Epithelial cell of proximal tubule (primary cell): Measurements from ENCODE around the gene MDM2. TPM values are rescaled to one million over a fixed set of nuclear protein-coding genes. Genes with fewer than 3 reads are reported as not detected.
A peak's percentile ranks its signal among the peaks of the same experiment; 100 is the strongest.

Experiments
- DNase-seq: peaks from one replicate; pipeline ENCODE4 v3.0.0-alpha.2; 2011; ENCODE audit warnings: low read depth
- H3K4me3 ChIP-seq: 2 replicates; pipeline ENCODE4 v1.5.1; 2011; ENCODE audit warnings: low read depth, mild to moderate bottlenecking, low read length
- total RNA-seq: library from RNA; depleted of rRNA; stranded (reverse); fragments of >200 nt; gene quantifications from 2 replicates; pipeline ENCODE4 v1.2.3, GENCODE V29; 2015
- TF ChIP-seq, protein P1 (sequence below): conservative IDR thresholded peaks from 2 replicates; pipeline ENCODE4 v1.5.1; 2012; ENCODE audit warnings: low read depth, mild to moderate bottlenecking, low read length

MDM2 gene
- 53.0 and 129 TPM in 2 replicates for total RNA-seq

DNA sequence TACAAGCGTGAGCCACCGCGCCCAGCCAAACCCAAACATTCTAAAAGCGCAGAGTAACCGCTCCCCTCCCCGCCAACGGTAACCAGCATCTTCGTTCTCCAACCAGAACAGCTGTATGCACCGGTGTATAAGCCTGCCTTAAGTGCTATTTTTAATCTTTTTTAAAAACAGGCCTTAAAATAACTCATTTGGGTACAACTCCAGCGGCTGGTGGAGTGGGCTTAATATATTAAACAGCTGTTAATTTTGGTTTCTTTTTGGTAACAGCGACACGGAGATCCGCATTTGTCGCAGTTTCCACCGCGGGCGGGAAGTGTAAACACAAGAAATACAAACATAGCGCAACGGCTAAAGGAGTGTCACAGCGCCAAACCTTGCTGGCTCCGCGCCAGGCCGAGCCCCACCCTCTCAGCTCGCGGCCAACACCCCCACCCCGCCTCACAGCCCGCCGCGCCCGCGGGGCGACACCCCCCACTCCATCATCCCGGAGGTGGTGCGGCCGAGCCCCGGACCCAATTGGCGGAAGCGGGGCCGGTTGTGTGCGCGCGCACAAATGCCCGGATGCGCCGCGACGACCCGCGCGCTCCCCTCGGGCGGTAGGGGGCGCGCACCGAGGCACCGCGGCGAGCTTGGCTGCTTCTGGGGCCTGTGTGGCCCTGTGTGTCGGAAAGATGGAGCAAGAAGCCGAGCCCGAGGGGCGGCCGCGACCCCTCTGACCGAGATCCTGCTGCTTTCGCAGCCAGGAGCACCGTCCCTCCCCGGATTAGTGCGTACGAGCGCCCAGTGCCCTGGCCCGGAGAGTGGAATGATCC, at the start of gene MDM2:
TSS of gene MDM2 (plus strand) at position 602 of the 812 bp plus-strand sequence. CDS start 301 bp downstream, outside the sequence.
- DNase-seq = no peak

DNA sequence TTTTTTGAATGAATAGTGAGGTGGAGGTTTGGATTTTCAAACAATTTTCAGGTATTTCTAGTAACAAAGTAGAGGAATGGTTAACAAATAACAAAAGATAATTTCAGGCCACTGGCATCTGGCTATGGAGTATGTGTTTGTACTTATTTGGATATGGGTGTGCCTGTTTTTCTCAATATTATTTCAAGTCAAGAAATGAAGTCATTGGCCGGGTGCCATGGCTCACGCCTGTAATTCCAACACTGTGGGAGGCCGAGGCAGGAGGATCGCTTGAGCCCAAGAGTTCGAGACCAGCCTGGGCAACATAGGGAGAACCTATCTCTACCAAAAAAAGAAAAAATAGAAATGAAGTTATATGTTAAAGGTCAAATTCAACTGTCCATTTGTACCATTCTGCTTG, 48.1 kb upstream of the MDM2 start:
- no peak for DNase-seq
- no peak overlapping the region for H3K4me3 ChIP-seq
- TF ChIP-seq, protein P1, sequence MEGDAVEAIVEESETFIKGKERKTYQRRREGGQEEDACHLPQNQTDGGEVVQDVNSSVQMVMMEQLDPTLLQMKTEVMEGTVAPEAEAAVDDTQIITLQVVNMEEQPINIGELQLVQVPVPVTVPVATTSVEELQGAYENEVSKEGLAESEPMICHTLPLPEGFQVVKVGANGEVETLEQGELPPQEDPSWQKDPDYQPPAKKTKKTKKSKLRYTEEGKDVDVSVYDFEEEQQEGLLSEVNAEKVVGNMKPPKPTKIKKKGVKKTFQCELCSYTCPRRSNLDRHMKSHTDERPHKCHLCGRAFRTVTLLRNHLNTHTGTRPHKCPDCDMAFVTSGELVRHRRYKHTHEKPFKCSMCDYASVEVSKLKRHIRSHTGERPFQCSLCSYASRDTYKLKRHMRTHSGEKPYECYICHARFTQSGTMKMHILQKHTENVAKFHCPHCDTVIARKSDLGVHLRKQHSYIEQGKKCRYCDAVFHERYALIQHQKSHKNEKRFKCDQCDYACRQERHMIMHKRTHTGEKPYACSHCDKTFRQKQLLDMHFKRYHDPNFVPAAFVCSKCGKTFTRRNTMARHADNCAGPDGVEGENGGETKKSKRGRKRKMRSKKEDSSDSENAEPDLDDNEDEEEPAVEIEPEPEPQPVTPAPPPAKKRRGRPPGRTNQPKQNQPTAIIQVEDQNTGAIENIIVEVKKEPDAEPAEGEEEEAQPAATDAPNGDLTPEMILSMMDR = no peak

More for the DNA sequence above, at the start of gene MDM2:
- TF ChIP-seq, protein P1 = peak; percentile 61
- peak within 1 kb of the TSS; percentile 99 for H3K4me3 ChIP-seq

DNA sequence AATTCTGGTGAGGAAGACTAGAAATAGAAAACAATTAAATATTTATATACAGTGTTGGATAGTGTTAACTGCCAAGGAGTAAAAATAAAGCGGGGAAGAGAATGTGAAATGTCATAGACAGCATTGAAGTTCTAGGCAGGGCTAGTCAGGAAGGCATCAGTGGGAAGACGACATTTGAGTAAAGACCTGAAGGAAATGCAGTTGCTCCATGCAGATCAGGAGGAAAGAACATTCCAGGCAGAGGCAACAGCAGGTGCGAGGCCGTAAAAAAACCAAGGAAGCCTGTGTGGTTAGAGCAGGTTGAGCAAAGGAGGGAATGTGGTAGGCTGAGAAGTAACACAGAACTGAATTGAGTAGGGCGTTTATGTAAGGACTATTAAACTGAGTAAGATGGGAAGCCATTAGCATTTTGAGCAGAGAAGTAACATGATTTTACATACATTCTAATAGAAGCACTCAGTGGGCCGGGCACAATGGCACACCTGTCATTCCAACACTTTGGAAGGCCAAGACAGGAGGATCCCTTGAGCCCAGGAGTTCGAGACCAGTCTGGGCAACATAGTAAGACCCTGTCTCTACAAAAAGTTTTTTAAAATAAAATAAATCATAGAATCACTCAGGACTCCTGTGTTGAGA, 47.1 kb upstream of the MDM2 start:
- no peak overlapping the region for H3K4me3 ChIP-seq
- TF ChIP-seq, protein P1 = no peak
- no peak for DNase-seq

DNA sequence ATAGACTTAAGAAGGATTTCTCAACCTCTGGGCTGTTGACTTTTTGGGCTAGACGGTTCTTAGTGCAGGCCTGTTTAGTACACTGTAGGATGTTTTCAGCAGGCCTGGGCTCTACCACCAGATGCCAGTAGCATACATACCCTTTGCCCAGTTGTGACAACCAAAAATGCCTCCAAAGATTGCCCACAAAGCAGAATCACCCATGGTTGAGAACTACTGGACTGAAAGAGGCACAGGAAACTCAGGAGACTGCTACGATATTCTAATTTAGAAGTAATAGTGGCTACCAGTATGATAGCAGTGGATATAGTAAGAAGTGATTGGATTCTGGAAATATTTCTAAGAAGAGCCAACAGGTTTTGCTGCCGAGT, 46.5 kb upstream of the MDM2 start:
- TF ChIP-seq, protein P1 = no peak
- no peak for DNase-seq
- no peak overlapping the region for H3K4me3 ChIP-seq

DNA sequence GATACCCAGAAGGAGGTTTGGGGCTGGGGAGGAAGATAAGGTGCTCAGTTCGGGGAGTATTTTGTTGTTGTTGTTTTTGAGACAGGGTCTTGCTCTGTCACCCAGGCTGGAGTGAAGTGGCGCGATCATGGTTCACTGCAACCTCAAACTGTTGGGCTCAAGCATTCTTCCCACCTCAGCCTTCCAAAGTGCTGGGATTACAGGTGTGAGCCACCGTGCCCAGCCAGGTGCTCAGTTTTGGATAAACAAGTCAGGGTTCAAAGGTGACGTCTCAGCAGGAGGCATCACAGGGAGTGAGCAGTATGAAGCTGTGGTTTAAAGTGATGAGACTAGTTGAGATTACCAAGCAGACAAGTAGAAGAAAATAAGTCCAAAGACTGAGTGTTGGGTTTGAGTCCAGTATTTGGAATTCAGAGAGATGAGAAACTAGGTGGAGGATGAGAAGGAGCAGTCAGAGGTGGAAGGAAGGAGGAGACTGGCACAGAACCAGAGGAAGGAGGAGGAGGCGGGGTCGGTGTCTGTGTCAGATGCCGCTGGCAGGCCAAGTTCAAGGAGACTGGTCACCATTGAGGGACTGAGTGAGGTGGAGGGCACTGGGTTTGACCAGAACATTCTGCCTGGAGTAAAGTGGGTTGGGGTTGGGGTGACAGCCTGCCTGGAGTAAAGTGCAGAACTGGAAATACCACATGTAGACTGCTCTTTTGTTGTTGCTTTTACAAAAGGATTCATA, 45.9 kb upstream of the MDM2 start:
- TF ChIP-seq, protein P1 = no peak
- H3K4me3 ChIP-seq = no peak overlapping the region
- no peak for DNase-seq

DNA sequence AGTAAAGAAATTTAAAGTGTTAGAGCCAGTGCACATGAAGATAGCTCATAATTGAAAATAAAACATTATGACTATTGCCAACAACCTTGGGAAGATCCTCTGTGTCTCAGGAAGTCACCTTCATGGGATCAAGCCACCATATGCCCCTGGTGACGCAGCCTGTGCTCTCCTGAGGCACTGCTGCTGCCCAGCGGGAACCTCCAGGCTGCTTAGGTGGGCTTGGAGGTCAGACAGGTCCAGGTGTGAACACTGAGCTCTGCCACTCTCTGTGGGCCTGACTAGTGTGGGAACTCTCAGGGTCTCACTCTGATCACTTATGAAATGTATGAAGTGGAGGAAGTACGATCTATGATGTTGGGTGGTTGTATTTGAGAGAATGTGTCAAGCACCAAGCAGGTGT, 45.3 kb upstream of the MDM2 start:
- TF ChIP-seq, protein P1 = no peak
- H3K4me3 ChIP-seq = no peak overlapping the region
- DNase-seq = no peak
